NB4 (cell line): ENCODE data around the gene ERV3-1.
"Not testable (repeated sequence)": the region's sequence is repeated elsewhere in the genome, so short reads cannot be mapped to it uniquely, and the experiment has no call there.

Experiments
- DNase-seq: peaks from one replicate; pipeline ENCODE4 v3.0.0; 2010; ENCODE audit warnings: low read depth
- H3K4me3 ChIP-seq: one replicate; pipeline ENCODE4 v1.5.1; 2011; ENCODE audit warnings: mild to moderate bottlenecking, low read depth, low read length, moderate library complexity
- CTCF ChIP-seq: IDR thresholded peaks from one replicate; pipeline ENCODE4 v1.5.1; 2012; ENCODE audit warnings: low read depth, low read length
- MAX ChIP-seq: IDR thresholded peaks from 2 replicates; pipeline ENCODE4 v1.6.1; 2011; ENCODE audit warnings: low read depth, low read length
- MYC ChIP-seq: IDR thresholded peaks from 2 replicates; pipeline ENCODE4 v1.6.1; 2011; ENCODE audit warnings: low read depth, low read length
- POLR2A ChIP-seq: IDR thresholded peaks from 2 replicates; pipeline ENCODE4 v1.6.1; 2011; ENCODE audit warnings: mild to moderate bottlenecking; ENCODE audit not compliant: insufficient read length; ENCODE audit errors: extremely low read depth

ERV3-1 gene

GRCh38 chr7:64990216-64990615 lies 16.3 kb downstream of the ERV3-1 start:
- no peak for DNase-seq
- H3K4me3 ChIP-seq: no peak overlapping the region
- no peak for TF ChIP-seq POLR2A
- TF ChIP-seq CTCF: no peak
- TF ChIP-seq MYC: no peak
- TF ChIP-seq MAX: no peak

GRCh38 chr7:64978497-64979203 lies 27.8 kb downstream of the ERV3-1 start:
- TF ChIP-seq CTCF: no peak
- TF ChIP-seq MAX: no peak
- TF ChIP-seq POLR2A: no peak
- no peak for TF ChIP-seq MYC
- DNase-seq: no peak
- H3K4me3 ChIP-seq: no peak overlapping the region

- DNase-seq: no peak
- H3K4me3 ChIP-seq: no peak overlapping the region
- no peak for TF ChIP-seq MAX
- no peak for TF ChIP-seq POLR2A
- TF ChIP-seq CTCF: no peak
- TF ChIP-seq MYC: no peak
Observed at GRCh38 chr7:64965594-64965993, 40.9 kb downstream of the ERV3-1 start.

GRCh38 chr7:64959072-64959747 lies 47.3 kb downstream of the ERV3-1 start:
- DNase-seq: no peak
- TF ChIP-seq MYC (no peak), MAX (no peak), CTCF (no peak), POLR2A (no peak)
- no peak overlapping the region for H3K4me3 ChIP-seq

GRCh38 chr7:64951250-64951848 lies 55.1 kb downstream of the ERV3-1 start:
- DNase-seq: peak; percentile 70
- no peak overlapping the region for H3K4me3 ChIP-seq
- TF ChIP-seq CTCF (peak; percentile 74), MYC (no peak), MAX (no peak)

GRCh38 chr7:64950673-64951072 lies 55.8 kb downstream of the ERV3-1 start:
- H3K4me3 ChIP-seq, DNase-seq: not testable (repeated sequence)

GRCh38 chr7:64948774-64949173 lies 57.7 kb downstream of the ERV3-1 start:
- not testable (repeated sequence) for DNase-seq

More at GRCh38 chr7:64948774-64949173, 57.7 kb downstream of the ERV3-1 start:
- not testable (repeated sequence) for H3K4me3 ChIP-seq
